Measurements from ENCODE around the gene KLHL26.

GRCh38 chr19:18599485-18599884, 37.3 kb upstream of the KLHL26 start:
- TF ChIP-seq, protein P1, sequence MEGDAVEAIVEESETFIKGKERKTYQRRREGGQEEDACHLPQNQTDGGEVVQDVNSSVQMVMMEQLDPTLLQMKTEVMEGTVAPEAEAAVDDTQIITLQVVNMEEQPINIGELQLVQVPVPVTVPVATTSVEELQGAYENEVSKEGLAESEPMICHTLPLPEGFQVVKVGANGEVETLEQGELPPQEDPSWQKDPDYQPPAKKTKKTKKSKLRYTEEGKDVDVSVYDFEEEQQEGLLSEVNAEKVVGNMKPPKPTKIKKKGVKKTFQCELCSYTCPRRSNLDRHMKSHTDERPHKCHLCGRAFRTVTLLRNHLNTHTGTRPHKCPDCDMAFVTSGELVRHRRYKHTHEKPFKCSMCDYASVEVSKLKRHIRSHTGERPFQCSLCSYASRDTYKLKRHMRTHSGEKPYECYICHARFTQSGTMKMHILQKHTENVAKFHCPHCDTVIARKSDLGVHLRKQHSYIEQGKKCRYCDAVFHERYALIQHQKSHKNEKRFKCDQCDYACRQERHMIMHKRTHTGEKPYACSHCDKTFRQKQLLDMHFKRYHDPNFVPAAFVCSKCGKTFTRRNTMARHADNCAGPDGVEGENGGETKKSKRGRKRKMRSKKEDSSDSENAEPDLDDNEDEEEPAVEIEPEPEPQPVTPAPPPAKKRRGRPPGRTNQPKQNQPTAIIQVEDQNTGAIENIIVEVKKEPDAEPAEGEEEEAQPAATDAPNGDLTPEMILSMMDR (IDR thresholded peaks at IDR 0.05; ENCODE audit: borderline replicate concordance, extremely low read depth, low read length, poor library complexity, severe bottlenecking) = no peak
- no peak for TF ChIP-seq EZH2 (IDR thresholded peaks at IDR 0.05; ENCODE audit: borderline replicate concordance, low read depth, low read length, severe bottlenecking)

All from DND-41 (cell line).